Measurements from ENCODE around the gene B3GNT3. TPM values are rescaled to one million over a fixed set of nuclear protein-coding genes. Genes with fewer than 3 reads are reported as not detected.
A peak's percentile ranks its signal among the peaks of the same experiment; 100 is the strongest.

The B3GNT3 gene
- total and polyA plus RNA-seq, 9 of the 15 experiments (the other 6 are each of a cell fraction or from before 2014, with no cell fraction given), result 0.06 to 0.11 (median 0.07) TPM; not detected in 6

DNA sequence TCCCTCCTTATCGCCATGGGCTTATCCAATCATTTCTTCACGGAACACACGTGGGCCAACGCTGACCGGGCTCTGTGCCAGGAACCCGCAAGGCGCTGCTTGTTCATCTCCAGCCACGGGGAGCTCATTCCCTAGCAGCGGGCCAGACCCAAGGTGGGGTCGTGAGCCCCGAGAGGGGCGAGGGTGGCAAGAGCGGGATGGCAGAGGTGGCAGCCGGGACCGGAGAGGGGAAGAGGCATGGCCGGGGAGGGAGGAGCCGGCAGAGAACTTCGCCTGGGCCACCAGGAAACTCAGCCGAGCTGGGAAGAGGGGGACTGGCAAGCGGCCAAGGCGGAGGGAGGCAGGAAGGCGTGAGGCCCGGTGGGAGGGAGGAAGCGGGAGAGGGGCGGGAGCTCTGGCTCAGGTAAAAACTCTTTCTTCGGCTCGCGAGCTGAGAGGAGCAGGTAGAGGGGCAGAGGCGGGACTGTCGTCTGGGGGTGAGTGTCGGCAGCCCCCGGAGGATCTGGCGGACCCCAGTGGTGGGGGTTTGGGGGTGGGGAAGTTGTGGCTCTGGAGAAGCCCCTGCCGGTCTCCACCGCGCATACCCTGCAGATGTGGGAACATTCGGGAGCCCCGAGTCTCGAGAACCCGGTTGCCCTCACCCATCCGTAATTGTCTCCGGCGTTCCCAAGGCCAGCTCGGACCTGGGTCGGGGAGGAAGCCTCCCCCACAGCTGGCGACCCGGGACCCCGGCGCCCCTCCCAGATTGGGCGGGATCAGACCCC is at the start of gene B3GNT3 (continued):
- no peak for TF ChIP-seq ATF1 (CRISPR knock-in tag; IDR thresholded peaks at IDR 0.05)
- TF ChIP-seq ATF1 (tag; IDR thresholded peaks at IDR 0.05), result peak; percentile 42; the same call in 1 of the 2 replicates
- no peak for TF ChIP-seq ZNF184 (CRISPR knock-in tag; IDR thresholded peaks at IDR 0.05)
- 0 out of 4 replicates have a peak, but pooled peaks of 1 of the 2 experiments have one; percentile 29 for TF ChIP-seq MLLT1 (IDR thresholded peaks at IDR 0.05)
- TF ChIP-seq ZBTB1 (CRISPR knock-in tag; IDR thresholded peaks at IDR 0.05; ENCODE audit: borderline replicate concordance, low read depth), result no peak
- TF ChIP-seq ARID1B (IDR thresholded peaks at IDR 0.05), result peak; percentile 64
- TF ChIP-seq PHF8 (IDR thresholded peaks at IDR 0.05; ENCODE audit: borderline replicate concordance, low read length), result peak; percentile 21; the same call in 1 of the 2 replicates
- peak; percentile 78; the same call in 1 of the 2 replicates for TF ChIP-seq CTBP1 (IDR thresholded peaks at IDR 0.05; ENCODE audit: borderline replicate concordance)
- no peak for TF ChIP-seq MEF2A (IDR thresholded peaks at IDR 0.05; ENCODE audit: control insufficient read depth, low read depth, low read length)
- TF ChIP-seq ZNF232 (CRISPR knock-in tag; IDR thresholded peaks at IDR 0.05), result no peak
- TF ChIP-seq ZNF431 (CRISPR knock-in tag; IDR thresholded peaks at IDR 0.05), result no peak
- TF ChIP-seq ZMIZ1 (IDR thresholded peaks at IDR 0.05; ENCODE audit: low read depth in 2 of 2, low read length in 2 of 2), result no peak
- TF ChIP-seq USF2 (CRISPR knock-in tag; IDR thresholded peaks at IDR 0.05), result peak; percentile 75
- peak in 1 of 2 experiments; percentile 74; a peak in 2 of 4 replicates for TF ChIP-seq HDAC1 (IDR thresholded peaks at IDR 0.05)
- peak; percentile 70 for TF ChIP-seq NFIX (CRISPR knock-in tag; IDR thresholded peaks at IDR 0.05; ENCODE audit: low read depth)
- TF ChIP-seq PCBP1 (IDR thresholded peaks at IDR 0.05; ENCODE audit: low read depth, low read length, poor library complexity, severe bottlenecking), result peak; percentile 57
- 0 out of 2 replicates have a peak, but pooled peaks have one; percentile 67 for TF ChIP-seq ELF4 (CRISPR knock-in tag; IDR thresholded peaks at IDR 0.05)
- TF ChIP-seq CC2D1A (IDR thresholded peaks at IDR 0.05), result peak; percentile 52; the same call in 1 of the 2 replicates
- TF ChIP-seq ZBTB17 (CRISPR knock-in tag; IDR thresholded peaks at IDR 0.05), result peak; percentile 68; the same call in 1 of the 2 replicates

Measured in K562 (cell line).